BE2C (cell line): ENCODE measurements around the gene ZNF778.
"Not testable (repeated sequence)": the region's sequence is repeated elsewhere in the genome, so short reads cannot be mapped to it uniquely, and the experiment has no call there.

Source experiments
- DNase-seq: peaks from one replicate; pipeline ENCODE4 v3.0.0-alpha.2; 2020
- H3K27me3 ChIP-seq: fragments of 250-450 bp; sonication (Bioruptor Pico); 2 replicates; pipeline ENCODE4 v1.5.1; 2020; ENCODE audit warnings: mild to moderate bottlenecking
- H3K36me3 ChIP-seq: fragments of 250-450 bp; sonication (Bioruptor Pico); 2 replicates; pipeline ENCODE4 v1.5.1; 2020; ENCODE audit warnings: mild to moderate bottlenecking
- H3K4me1 ChIP-seq: fragments of 250-450 bp; sonication (Bioruptor Pico); 2 replicates; pipeline ENCODE4 v1.5.1; 2020
- H3K4me3 ChIP-seq: 2 replicates; pipeline ENCODE4 v1.5.1; 2011; ENCODE audit warnings: low read depth, low read length
- H3K9me3 ChIP-seq: fragments of 250-450 bp; sonication (Bioruptor Pico); 2 replicates; pipeline ENCODE4 v1.5.1; 2020
- TF ChIP-seq, protein P1 (sequence below): IDR thresholded peaks from 2 replicates; pipeline ENCODE4 v1.5.1; 2012; ENCODE audit warnings: mild to moderate bottlenecking, low read depth, low read length

The ZNF778 gene

GRCh38 chr16:89248196-89248982, 30.9 kb downstream of the ZNF778 start:
- TF ChIP-seq, protein P1, sequence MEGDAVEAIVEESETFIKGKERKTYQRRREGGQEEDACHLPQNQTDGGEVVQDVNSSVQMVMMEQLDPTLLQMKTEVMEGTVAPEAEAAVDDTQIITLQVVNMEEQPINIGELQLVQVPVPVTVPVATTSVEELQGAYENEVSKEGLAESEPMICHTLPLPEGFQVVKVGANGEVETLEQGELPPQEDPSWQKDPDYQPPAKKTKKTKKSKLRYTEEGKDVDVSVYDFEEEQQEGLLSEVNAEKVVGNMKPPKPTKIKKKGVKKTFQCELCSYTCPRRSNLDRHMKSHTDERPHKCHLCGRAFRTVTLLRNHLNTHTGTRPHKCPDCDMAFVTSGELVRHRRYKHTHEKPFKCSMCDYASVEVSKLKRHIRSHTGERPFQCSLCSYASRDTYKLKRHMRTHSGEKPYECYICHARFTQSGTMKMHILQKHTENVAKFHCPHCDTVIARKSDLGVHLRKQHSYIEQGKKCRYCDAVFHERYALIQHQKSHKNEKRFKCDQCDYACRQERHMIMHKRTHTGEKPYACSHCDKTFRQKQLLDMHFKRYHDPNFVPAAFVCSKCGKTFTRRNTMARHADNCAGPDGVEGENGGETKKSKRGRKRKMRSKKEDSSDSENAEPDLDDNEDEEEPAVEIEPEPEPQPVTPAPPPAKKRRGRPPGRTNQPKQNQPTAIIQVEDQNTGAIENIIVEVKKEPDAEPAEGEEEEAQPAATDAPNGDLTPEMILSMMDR = no peak
- Histone ChIP-seq H3K36me3 (no peaks in the 10 kb centered on the region), H3K27me3 (peaks cover 3% of the 10 kb centered on the region; the same call in 1 of the 2 replicates), H3K4me3 (no peak overlapping the region), H3K4me1 (no peaks in the 10 kb centered on the region), H3K9me3 (0 out of 2 replicates have a peak, but pooled peaks cover 2% of the 10 kb centered on the region)
- DNase-seq = no peak

- peaks cover 21% of the 10 kb centered on the region for H3K27me3 ChIP-seq
- H3K4me3 ChIP-seq = no peak overlapping the region
- H3K4me1 ChIP-seq = no peaks in the 10 kb centered on the region
- H3K9me3 ChIP-seq = no peaks in the 10 kb centered on the region; the same call in 1 of the 2 replicates
- TF ChIP-seq, protein P1 = no peak
- DNase-seq = no peak
- H3K36me3 ChIP-seq = no peaks in the 10 kb centered on the region
Observed at GRCh38 chr16:89253548-89254287, 36.2 kb downstream of the ZNF778 start.

DNA sequence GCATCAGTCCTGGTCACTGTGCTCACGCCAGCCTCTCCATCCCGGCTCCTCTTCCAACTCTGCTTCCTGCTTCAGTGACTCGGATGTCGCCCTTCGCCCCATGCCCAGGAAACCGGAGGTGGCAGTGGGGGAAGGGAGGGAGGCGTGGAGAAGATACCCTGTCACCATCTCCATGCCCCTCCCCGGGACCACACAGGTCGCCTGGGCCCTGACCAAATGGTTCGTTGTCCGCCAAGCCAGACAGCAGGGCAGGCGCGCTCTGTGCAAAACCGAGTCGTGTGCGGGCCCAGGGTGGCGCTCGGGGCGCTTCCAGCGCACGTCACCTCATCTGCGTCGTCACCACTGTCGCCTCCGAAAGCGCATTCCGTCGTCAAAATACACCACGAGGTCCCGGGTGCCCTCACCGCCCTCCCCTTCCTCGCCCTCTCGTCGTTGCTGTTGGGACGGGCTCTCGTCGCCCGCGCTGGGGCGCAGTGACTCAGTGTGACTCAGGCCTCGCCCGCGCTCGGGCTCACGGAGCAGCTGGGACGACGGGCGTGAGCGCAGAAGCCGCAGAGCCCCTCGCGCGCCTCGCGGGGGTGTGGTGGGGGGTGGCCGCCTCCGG, 39.2 kb downstream of the ZNF778 start:
- no peak overlapping the region for H3K4me3 ChIP-seq
- H3K9me3 ChIP-seq = no peaks in the 10 kb centered on the region; the same call in 1 of the 2 replicates
- H3K36me3 ChIP-seq = no peaks in the 10 kb centered on the region
- H3K4me1 ChIP-seq = no peaks in the 10 kb centered on the region
- peaks cover 21% of the 10 kb centered on the region for H3K27me3 ChIP-seq
- peak; percentile 34 for DNase-seq
- TF ChIP-seq, protein P1 = no peak

DNA sequence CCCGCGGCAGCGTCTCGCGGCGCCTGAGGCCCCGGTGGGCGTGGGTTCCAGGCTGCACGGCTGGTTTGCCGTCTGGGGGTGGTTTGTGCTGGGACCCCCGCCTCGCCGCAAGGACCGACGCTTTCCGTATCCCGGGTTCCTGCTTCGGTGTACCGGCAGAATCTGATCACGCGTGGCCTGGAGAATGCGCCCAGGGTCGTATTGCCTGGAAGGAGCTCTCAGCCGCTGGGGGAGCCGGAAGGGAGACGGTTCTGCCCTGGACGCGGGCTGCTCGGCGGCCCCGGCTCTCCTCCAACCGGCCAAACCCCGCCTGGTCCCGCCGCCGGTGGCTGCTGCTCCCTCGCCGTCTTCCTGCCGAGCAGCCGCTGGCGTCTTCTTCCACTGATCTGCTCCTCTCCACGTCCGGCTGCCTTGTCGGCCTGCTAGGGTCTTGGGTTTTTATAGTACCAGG, 39.8 kb downstream of the ZNF778 start:
- no peaks in the 10 kb centered on the region for H3K36me3 ChIP-seq
- H3K9me3 ChIP-seq = no peaks in the 10 kb centered on the region; the same call in 1 of the 2 replicates
- no peak overlapping the region for H3K4me3 ChIP-seq
- H3K27me3 ChIP-seq = peaks cover 21% of the 10 kb centered on the region
- TF ChIP-seq, protein P1 = no peak
- no peaks in the 10 kb centered on the region for H3K4me1 ChIP-seq
- peak; percentile 30 for DNase-seq

DNA sequence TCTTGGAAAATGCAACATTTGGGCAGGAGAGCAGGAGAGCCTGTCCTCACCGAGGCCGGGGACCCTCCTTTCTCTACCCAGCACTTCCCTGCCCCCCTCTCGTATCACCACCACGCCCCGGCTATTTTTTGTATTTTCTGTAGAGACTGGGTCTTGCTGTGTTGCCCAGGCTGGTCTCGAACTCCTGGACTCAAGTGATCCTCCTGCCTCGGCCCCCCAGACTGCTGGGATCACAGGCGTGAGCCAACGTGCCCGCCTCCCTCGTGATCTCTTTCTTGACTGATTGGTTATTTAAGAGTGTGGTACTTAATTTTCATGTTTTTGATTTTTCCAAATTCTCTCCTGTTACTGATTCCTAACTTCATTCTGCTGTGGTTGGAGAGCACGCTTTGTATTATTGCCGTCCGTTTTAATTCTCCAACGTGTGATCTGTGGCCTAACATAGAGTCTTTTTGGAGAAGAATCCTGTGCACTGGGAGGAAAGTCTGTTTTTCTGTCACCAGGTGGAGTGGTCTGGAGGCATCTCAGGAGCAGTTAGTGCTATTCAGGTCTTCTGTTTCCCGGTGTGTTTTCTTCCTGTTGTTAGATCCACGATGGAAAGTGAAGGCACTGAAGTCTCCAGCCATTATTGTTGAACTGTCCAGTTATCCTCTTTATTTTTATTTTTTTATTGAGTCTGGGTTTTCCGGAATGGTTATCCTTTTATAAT, 40.4 kb downstream of the ZNF778 start:
- Histone ChIP-seq H3K27me3 (peaks cover 21% of the 10 kb centered on the region), H3K36me3 (no peaks in the 10 kb centered on the region), H3K9me3 (no peaks in the 10 kb centered on the region; the same call in 1 of the 2 replicates), H3K4me3 (no peak overlapping the region), H3K4me1 (no peaks in the 10 kb centered on the region)
- TF ChIP-seq, protein P1 = peak; percentile 22; the same call in 1 of the 2 replicates
- DNase-seq = no peak

DNA sequence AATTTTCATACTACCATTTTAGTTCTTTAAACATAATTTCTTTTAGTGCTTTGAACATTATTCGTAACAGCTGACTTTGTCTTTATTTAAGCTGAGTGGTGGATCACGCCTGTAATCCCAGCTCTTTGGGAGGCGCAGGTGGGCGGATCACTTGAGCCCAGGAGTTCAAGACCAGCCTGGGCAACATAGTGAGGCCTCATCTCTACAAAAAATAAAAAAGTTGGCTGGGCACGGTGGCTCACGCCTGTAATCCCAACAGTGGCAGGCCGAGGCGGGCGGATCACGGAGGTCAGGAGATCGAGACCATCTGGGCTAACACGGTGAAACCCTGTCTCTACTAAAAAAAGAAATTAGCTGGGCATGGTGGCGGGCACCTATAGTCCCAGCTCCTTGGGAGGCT, 42.4 kb downstream of the ZNF778 start:
- H3K9me3 ChIP-seq, H3K36me3 ChIP-seq, H3K4me1 ChIP-seq, H3K4me3 ChIP-seq, DNase-seq: not testable (repeated sequence)
- H3K27me3 ChIP-seq = peaks cover 21% of the 10 kb centered on the region
